Ectodermal cell (in vitro differentiated cells): ENCODE results near the gene STXBP1.

Experiments
- H3K27ac ChIP-seq: 2 replicates; pipeline ENCODE4 v1.7.0; 2013; ENCODE audit warnings: mild to moderate bottlenecking, low read depth, low read length; ENCODE audit not compliant: insufficient read depth, poor library complexity, severe bottlenecking
- H3K27me3 ChIP-seq: 2 replicates; pipeline ENCODE4 v1.7.0; 2013; ENCODE audit warnings: mild to moderate bottlenecking, low read length; ENCODE audit not compliant: insufficient read depth, control insufficient read depth, poor library complexity, severe bottlenecking
- H3K36me3 ChIP-seq: one replicate; pipeline ENCODE4 v1.7.0; 2013; ENCODE audit warnings: low read length; ENCODE audit not compliant: control insufficient read depth, insufficient read depth
- H3K4me1 ChIP-seq: one replicate; pipeline ENCODE4 v1.7.0; 2013; ENCODE audit warnings: low read length; ENCODE audit not compliant: control insufficient read depth, insufficient read depth
- H3K4me3 ChIP-seq: 2 replicates; pipeline ENCODE4 v1.7.0; 2013; ENCODE audit warnings: low read depth, low read length, control low read depth; ENCODE audit not compliant: insufficient read depth
- H3K9me3 ChIP-seq: 2 replicates; pipeline ENCODE4 v1.7.0; 2013; ENCODE audit warnings: mild to moderate bottlenecking, low read length, moderate library complexity; ENCODE audit not compliant: control insufficient read depth
- WGBS, 2 experiments: methylation state at CpG; one replicate each; pipeline ENCODE4 v1.1.7; 2013; ENCODE audit warnings: missing lambda C conversion rate in 2 of 2; 5-methylcytosine and 5-hydroxymethylcytosine counted together

Gene STXBP1

DNA sequence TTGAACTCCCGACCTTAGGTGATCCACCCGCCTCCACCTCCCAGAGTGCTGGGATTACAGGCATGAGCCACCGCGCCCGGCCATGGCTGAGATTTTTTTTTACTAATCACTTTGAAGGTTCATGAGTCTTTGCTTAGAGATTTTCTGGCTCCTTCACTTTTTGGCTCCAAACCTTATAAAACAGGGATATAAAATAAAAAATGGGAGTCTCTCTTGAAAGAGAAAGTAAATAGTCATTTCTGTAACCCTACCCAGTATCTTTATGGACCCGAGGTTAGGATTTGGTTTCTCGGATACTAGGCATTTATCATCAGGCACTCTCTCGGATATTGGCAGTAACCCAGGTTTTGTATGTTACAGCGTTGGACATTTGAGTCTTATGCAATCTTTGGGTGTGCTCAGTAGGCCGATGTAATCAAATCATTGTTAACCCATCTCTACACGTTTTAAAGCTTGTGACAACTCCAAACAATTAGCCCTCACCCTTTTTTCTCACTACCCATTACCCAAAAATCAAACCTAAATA lies 25.3 kb downstream of the STXBP1 start:
- 89 to 96% methylated on average over 11 of the region's 11 CpGs for WGBS, 2 experiments
- Histone ChIP-seq H3K27me3 (no peaks in the 10 kb centered on the region), H3K4me1 (no peaks in the 10 kb centered on the region), H3K4me3 (no peak overlapping the region), H3K27ac (no peak overlapping the region), H3K36me3 (no peaks in the 10 kb centered on the region), H3K9me3 (no peaks in the 10 kb centered on the region)

DNA sequence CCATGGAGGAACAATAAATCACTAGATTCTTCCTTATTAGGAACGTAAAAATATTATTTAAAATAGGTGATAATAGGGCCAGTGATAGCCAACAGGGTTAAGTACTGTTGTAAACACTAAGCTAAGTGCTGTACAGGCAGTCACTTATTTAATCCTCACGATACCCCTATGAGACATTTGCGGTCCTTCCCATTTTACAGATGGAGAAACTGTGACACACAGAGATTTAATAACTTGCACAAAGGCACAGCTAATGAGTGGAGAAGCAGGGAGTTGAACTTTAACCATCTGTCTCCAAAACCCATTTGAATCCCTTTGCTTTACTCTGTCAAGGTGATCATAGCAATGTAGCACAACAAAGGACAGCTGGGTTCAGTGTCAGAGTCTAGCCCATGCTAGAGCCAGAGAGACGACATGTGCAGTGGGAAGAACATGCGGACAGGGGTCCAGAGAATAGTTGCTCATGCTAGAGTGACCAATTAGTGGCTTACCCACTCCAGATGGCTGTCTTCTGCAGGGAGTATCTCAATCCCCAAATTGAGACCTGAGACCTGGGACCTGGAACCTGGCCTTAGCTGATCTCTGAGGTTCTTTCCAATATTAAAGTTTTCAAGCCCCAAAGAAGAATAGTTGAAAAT lies 28.9 kb downstream of the STXBP1 start:
- Histone ChIP-seq H3K36me3 (no peaks in the 10 kb centered on the region), H3K27ac (no peak overlapping the region), H3K9me3 (no peaks in the 10 kb centered on the region), H3K27me3 (peaks cover 9% of the 10 kb centered on the region), H3K4me3 (no peak overlapping the region), H3K4me1 (peaks cover 4% of the 10 kb centered on the region)
- WGBS, 2 experiments: 92 to 95% methylated on average over 5 of the region's 5 CpGs

- Histone ChIP-seq H3K4me1 (peaks cover 4% of the 10 kb centered on the region), H3K4me3 (no peak overlapping the region), H3K9me3 (no peaks in the 10 kb centered on the region), H3K36me3 (no peaks in the 10 kb centered on the region), H3K27me3 (peaks cover 16% of the 10 kb centered on the region), H3K27ac (no peak overlapping the region)
- 82 to 84% methylated on average over 10 of the region's 10 CpGs for WGBS, 2 experiments
These were observed 30.1 kb downstream of the STXBP1 start for GRCh38 chr9:127642082-127642740.

DNA sequence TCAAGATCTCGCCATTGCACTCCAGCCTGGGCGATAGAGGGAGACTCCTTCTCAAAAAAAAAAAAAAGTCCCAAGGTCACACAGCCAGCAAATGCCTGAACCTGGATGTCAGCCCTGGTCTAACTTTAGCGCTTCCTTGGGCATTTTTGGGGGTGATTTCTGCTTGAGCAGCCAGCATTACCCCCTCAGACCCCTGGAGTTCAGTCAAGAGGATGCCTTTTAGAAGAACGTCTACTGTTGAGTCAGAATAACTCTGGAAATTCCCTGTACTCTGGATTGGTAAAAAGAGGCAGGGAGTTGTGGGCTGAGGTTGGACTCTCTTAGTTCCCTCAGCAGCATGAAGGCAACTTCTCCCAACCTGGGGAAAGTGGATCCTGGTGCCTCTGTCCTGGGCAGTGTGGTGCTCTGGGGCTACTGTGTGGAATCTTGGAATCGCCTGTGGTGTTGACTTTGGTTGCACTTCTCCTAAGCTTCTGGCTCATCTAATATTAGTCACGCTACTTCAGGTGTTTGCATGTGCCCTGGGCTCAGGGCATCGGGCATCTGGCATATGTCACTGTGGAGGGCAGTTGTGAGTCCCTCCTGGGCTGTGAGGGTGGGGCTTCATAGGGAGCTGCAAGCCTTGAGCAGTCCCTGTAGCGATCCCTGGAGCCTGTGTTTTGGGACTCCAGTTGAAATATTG lies 32.2 kb downstream of the STXBP1 start:
- Histone ChIP-seq H3K36me3 (no peaks in the 10 kb centered on the region), H3K27me3 (peaks cover 16% of the 10 kb centered on the region), H3K9me3 (no peaks in the 10 kb centered on the region), H3K4me3 (no peak overlapping the region), H3K4me1 (peaks cover 4% of the 10 kb centered on the region), H3K27ac (no peak overlapping the region)
- WGBS, 2 experiments: 95 to 97% methylated on average over 8 of the region's 8 CpGs

DNA sequence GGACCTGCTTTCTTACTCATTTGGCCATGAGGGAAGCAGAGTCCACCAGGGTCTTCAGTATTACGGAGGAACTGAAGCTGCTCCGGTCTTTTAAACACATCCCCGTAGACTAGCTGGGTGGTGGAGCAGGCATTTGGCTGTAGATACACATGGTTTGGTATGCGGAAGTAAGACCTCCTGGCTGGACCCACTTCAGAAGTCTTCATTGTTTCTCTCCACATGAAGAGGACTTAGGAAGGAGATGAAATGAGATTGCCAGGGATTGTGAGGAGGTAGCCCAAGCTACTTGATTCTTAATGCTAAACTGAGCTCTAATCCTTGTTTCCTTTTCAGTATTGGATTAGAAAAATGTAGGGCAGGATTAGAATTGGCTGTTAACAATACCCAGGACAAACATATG lies 32.9 kb downstream of the STXBP1 start:
- Histone ChIP-seq H3K4me1 (peaks cover 4% of the 10 kb centered on the region), H3K27me3 (peaks cover 16% of the 10 kb centered on the region), H3K4me3 (no peak overlapping the region), H3K36me3 (no peaks in the 10 kb centered on the region), H3K27ac (no peak overlapping the region), H3K9me3 (no peaks in the 10 kb centered on the region)
- 56 to 59% methylated on average over 4 of the region's 4 CpGs for WGBS, 2 experiments

- Histone ChIP-seq H3K27ac (no peak overlapping the region), H3K27me3 (peaks cover 16% of the 10 kb centered on the region), H3K4me1 (peaks cover 4% of the 10 kb centered on the region), H3K4me3 (no peak overlapping the region), H3K9me3 (no peaks in the 10 kb centered on the region), H3K36me3 (no peaks in the 10 kb centered on the region)
- 93 to 95% methylated on average over 3 of the region's 3 CpGs for WGBS, 2 experiments
These were observed 35.4 kb downstream of the STXBP1 start for GRCh38 chr9:127647451-127647850.

DNA sequence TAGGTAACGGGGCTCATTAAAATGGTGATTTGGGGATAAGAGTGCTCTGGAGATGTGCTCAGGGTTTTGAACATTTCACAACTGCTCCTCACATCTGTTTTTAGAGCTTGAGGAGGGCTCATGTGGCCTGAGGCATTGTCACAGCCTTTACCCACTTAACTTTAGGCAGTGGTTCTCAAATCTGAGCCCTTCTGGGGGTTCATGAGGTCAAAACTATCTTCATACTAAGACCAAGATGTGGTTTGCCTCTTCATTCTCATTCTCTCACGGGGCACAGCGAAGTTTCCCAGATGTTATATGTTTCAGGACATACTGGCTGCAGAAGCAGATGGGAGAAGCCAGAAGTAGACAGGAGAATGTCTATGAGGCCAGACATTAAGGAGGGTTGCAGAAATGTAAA lies 38.4 kb downstream of the STXBP1 start:
- peaks cover 4% of the 10 kb centered on the region for H3K4me1 ChIP-seq
- no peaks in the 10 kb centered on the region for H3K36me3 ChIP-seq
- H3K4me3 ChIP-seq: no peak overlapping the region
- no peaks in the 10 kb centered on the region for H3K9me3 ChIP-seq
- H3K27ac ChIP-seq: no peak overlapping the region
- WGBS, 2 experiments: 85 to 98% methylated on average over 3 of the region's 3 CpGs
- peaks cover 12% of the 10 kb centered on the region for H3K27me3 ChIP-seq

GRCh38 chr9:127651697-127652610 lies 39.9 kb downstream of the STXBP1 start:
- Histone ChIP-seq H3K4me1 (no peaks in the 10 kb centered on the region), H3K36me3 (no peaks in the 10 kb centered on the region), H3K9me3 (no peaks in the 10 kb centered on the region), H3K27me3 (peaks cover 2% of the 10 kb centered on the region), H3K4me3 (no peak overlapping the region), H3K27ac (no peak overlapping the region)
- 85 to 86% methylated on average over 9 of the region's 9 CpGs for WGBS, 2 experiments

DNA sequence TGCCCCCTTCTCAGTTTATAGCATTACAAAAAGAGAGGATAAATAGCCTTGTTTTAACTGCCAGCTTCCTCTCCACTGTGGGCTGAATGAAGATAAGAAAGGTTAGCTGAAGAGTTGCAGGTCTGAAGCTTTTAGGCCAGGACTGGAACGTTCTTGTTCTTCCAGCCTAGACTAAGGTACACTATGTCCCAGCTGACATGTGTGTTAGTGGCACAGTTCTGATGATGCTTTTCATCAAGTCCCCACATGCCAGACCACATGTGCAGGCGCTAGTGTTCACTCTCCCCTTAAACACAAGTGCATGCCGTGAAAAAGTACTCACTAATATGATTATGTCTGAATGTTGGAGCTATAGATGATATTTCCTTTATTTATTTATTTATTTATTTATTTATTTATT lies 40.7 kb downstream of the STXBP1 start:
- Histone ChIP-seq H3K27ac (no peak overlapping the region), H3K4me3 (no peak overlapping the region), H3K36me3 (no peaks in the 10 kb centered on the region), H3K27me3 (no peaks in the 10 kb centered on the region), H3K9me3 (no peaks in the 10 kb centered on the region), H3K4me1 (no peaks in the 10 kb centered on the region)
- 94% methylated on average over 2 of the region's 3 CpGs for WGBS, 2 experiments
